ENCODE measurements around the gene LETM1.
"Not testable (repeated sequence)": the region's sequence is repeated elsewhere in the genome, so short reads cannot be mapped to it uniquely, and the experiment has no call there.

DNA sequence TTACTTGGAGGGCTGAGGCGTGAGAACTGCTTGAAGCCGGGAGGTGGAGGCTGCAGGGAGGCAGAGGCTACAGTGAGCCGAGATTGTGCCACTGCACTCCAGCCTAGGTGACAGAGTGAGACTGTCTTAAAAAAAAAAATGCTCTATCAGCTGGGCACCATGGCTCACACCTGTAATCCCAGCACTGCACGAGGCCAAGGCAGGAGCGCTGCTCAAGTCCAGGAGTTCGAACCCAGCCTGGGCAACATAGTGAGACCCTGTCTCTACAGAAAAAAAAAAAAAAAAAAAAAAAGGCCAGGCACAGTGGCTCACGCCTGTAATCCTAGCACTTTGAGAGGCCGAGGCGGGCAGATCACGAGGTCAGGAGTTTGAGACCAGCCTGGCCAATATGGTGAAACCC, 11.3 kb downstream of the LETM1 start:
- TF ChIP-seq, protein P1, sequence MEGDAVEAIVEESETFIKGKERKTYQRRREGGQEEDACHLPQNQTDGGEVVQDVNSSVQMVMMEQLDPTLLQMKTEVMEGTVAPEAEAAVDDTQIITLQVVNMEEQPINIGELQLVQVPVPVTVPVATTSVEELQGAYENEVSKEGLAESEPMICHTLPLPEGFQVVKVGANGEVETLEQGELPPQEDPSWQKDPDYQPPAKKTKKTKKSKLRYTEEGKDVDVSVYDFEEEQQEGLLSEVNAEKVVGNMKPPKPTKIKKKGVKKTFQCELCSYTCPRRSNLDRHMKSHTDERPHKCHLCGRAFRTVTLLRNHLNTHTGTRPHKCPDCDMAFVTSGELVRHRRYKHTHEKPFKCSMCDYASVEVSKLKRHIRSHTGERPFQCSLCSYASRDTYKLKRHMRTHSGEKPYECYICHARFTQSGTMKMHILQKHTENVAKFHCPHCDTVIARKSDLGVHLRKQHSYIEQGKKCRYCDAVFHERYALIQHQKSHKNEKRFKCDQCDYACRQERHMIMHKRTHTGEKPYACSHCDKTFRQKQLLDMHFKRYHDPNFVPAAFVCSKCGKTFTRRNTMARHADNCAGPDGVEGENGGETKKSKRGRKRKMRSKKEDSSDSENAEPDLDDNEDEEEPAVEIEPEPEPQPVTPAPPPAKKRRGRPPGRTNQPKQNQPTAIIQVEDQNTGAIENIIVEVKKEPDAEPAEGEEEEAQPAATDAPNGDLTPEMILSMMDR (IDR thresholded peaks at IDR 0.05; ENCODE audit: insufficient read depth, low read depth, low read length) = not testable (repeated sequence)
- TF ChIP-seq EZH2 (IDR thresholded peaks at IDR 0.05; ENCODE audit: insufficient read depth, low read length) = not testable (repeated sequence)

All from astrocyte (in vitro differentiated cells and primary cell).